Liver (tissue), 9 donors: ENCODE results near the gene OFD1. TPM values are rescaled to one million over a fixed set of nuclear protein-coding genes. Genes with fewer than 3 reads are reported as not detected.

Source experiments
- DNase-seq: peaks from one replicate; pipeline ENCODE4 v3.0.0-alpha.2; 2017; ENCODE audit warnings: low spot score
- H3K27ac ChIP-seq, 2 donors: one replicate each; pipeline ENCODE4 v1.7.0; 2013; ENCODE audit warnings: inconsistent platforms in 2 of 2, low read length in 2 of 2, control low read depth in 1 of 2, low read depth in 1 of 2, mild to moderate bottlenecking in 1 of 2
- H3K27me3 ChIP-seq, 4 donors: one replicate each; pipeline versions ENCODE4 v1.6.1 to v1.7.0; 2013; ENCODE audit warnings: low read length in 3 of 4, inconsistent platforms in 1 of 4, mild to moderate bottlenecking in 1 of 4, moderate library complexity in 1 of 4; ENCODE audit not compliant: control insufficient read depth in 4 of 4, insufficient read depth in 4 of 4
- H3K36me3 ChIP-seq, 4 donors: one replicate each; pipeline versions ENCODE4 v1.6.1 to v1.7.0; 2013; ENCODE audit warnings: low read length in 3 of 4, mild to moderate bottlenecking in 3 of 4, low read depth in 1 of 4, moderate library complexity in 1 of 4; ENCODE audit not compliant: control insufficient read depth in 4 of 4, insufficient read depth in 3 of 4
- H3K4me1 ChIP-seq, 4 donors: one replicate each; pipeline versions ENCODE4 v1.6.1 to v1.7.0; 2013; ENCODE audit warnings: low read length in 3 of 4, mild to moderate bottlenecking in 3 of 4, moderate library complexity in 1 of 4; ENCODE audit not compliant: control insufficient read depth in 4 of 4, insufficient read depth in 4 of 4
- H3K4me3 ChIP-seq, 3 donors: one replicate each; pipeline versions ENCODE4 v1.6.1 to v1.7.0; 2013; ENCODE audit warnings: low read length in 3 of 3, control low read depth in 1 of 3, low read depth in 1 of 3, mild to moderate bottlenecking in 1 of 3
- H3K9ac ChIP-seq, 2 donors: one replicate each; pipeline ENCODE4 v1.7.0; 2013; ENCODE audit warnings: low read length in 2 of 2, mild to moderate bottlenecking in 2 of 2, moderate library complexity in 2 of 2, control low read depth in 1 of 2, low read depth in 1 of 2
- H3K9me3 ChIP-seq, 4 donors: one replicate each; pipeline versions ENCODE4 v1.6.1 to v1.7.0; 2013; ENCODE audit warnings: low read length in 3 of 4; ENCODE audit not compliant: control insufficient read depth in 4 of 4
- ATF3 ChIP-seq: IDR thresholded peaks from 2 replicates; pipeline ENCODE4 v1.6.1; 2016; ENCODE audit warnings: antibody characterized with exemption
- CTCF ChIP-seq: fragments of 150-350 bp; IDR thresholded peaks from 2 replicates; pipeline ENCODE4 v1.5.1; 2017; ENCODE audit warnings: improper control_type of control experiment, low read depth, low read length; ENCODE audit not compliant: missing input control
- FOXA1 ChIP-seq: IDR thresholded peaks from 2 replicates; pipeline ENCODE4 v1.6.1; 2016; ENCODE audit warnings: antibody characterized with exemption
- FOXA2 ChIP-seq: IDR thresholded peaks from 2 replicates; pipeline ENCODE4 v1.6.1; 2016; ENCODE audit warnings: antibody characterized with exemption
- GABPA ChIP-seq, 2 donors: IDR thresholded peaks in 1 of 2; conservative IDR thresholded peaks in 1 of 2; 2 replicates each; pipeline ENCODE4 v1.6.1; 2016; ENCODE audit warnings: antibody characterized with exemption in 2 of 2, mild to moderate bottlenecking in 1 of 2, moderate library complexity in 1 of 2
- HNF4A ChIP-seq, 2 donors: conservative IDR thresholded peaks; 2 replicates each; pipeline ENCODE4 v1.6.1; 2016; ENCODE audit warnings: antibody characterized with exemption in 2 of 2, mild to moderate bottlenecking in 2 of 2
- HNF4G ChIP-seq: IDR thresholded peaks from 2 replicates; pipeline ENCODE4 v1.6.1; 2016; ENCODE audit warnings: antibody characterized with exemption
- JUND ChIP-seq, 2 donors: IDR thresholded peaks; 2 replicates each; pipeline ENCODE4 v1.6.1; 2016; ENCODE audit warnings: antibody characterized with exemption in 2 of 2
- MAX ChIP-seq: IDR thresholded peaks from 2 replicates; pipeline ENCODE4 v1.6.1; 2016; ENCODE audit warnings: antibody characterized with exemption
- NR2F2 ChIP-seq: IDR thresholded peaks from 2 replicates; pipeline ENCODE4 v1.6.1; 2016; ENCODE audit warnings: antibody characterized with exemption
- RAD21 ChIP-seq, 2 donors: IDR thresholded peaks; 2 replicates each; pipeline ENCODE4 v1.6.1; 2016; ENCODE audit warnings: antibody characterized with exemption in 2 of 2, mild to moderate bottlenecking in 2 of 2
- RXRA ChIP-seq, 2 donors: IDR thresholded peaks; 2 replicates each; pipeline ENCODE4 v1.6.1; 2017 to 2018; ENCODE audit warnings: antibody characterized with exemption in 2 of 2, mild to moderate bottlenecking in 1 of 2
- SP1 ChIP-seq: IDR thresholded peaks from 2 replicates; pipeline ENCODE4 v1.6.1; 2018; ENCODE audit warnings: antibody characterized with exemption, mild to moderate bottlenecking
- TAF1 ChIP-seq: conservative IDR thresholded peaks from 2 replicates; pipeline ENCODE4 v1.6.1; 2016; ENCODE audit warnings: antibody characterized with exemption, mild to moderate bottlenecking
- YY1 ChIP-seq: IDR thresholded peaks from 2 replicates; pipeline ENCODE4 v1.6.1; 2016; ENCODE audit warnings: antibody characterized with exemption, mild to moderate bottlenecking
- WGBS: extraction: QIAGEN DNeasy Blood & Tissue Kit; methylation state at CpG from one replicate; pipeline ENCODE4 v1.1.7; 2013; 5-methylcytosine and 5-hydroxymethylcytosine counted together
- polyA plus RNA-seq, 2 donors: library from polyadenylated mRNA; stranded (reverse) in 1 of 2; unstranded in 1 of 2; fragments of 200-250 nt in 1 of 2; fragments of >200 nt in 1 of 2; fragmentation: Nextera tagmentation in 1 of 2; extraction: Ambion mirVana in 1 of 2; gene quantifications; one replicate each; pipeline versions ENCODE4 v1.2.1 to v1.2.3, GENCODE V29; 2013 to 2015
- total RNA-seq, 2 donors: library from RNA; depleted of rRNA; stranded (reverse); fragments of >200 nt; gene quantifications; one replicate each; pipeline ENCODE4 v1.2.3, GENCODE V29; 2014
- TF ChIP-seq, protein P1 (sequence below): IDR thresholded peaks from 2 replicates; pipeline ENCODE4 v1.6.1; 2016; ENCODE audit warnings: antibody characterized with exemption, mild to moderate bottlenecking
- TF ChIP-seq, protein P2 (sequence below): IDR thresholded peaks from 2 replicates; pipeline ENCODE4 v1.6.1; 2016; ENCODE audit warnings: antibody characterized with exemption
- donor health status: healthy.
- donor health status: healthy.
- donor health status: healthy.
- donor health status: healthy.
- donor health status: healthy.

Gene OFD1
- total and polyA plus RNA-seq, 4 donors = 2.9 to 15.7 (median 9.6) TPM

DNA sequence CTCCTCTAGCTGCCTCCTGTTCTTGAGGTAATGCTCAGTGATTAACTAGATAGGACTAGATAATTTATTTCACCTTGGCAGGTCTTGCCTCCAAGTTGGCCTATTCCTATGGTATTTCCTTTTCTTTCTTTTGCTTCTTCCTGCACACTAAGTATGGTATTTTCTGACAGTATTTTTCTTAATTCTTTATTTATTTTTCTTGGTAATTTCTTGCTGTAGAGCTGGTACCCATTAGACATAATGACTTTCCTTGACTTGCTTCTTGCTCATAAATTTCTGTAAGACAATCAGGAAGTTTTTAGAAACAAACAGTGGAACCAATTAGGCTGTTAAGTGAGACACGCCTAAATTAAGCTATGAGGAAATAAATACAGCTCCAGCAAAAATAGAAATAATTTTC lies 36.1 kb upstream of the OFD1 start:
- no peak for DNase-seq
- no peak overlapping the region for H3K27ac ChIP-seq
- H3K9me3 ChIP-seq = no peaks in the 10 kb centered on the region
- TF ChIP-seq, protein P1, sequence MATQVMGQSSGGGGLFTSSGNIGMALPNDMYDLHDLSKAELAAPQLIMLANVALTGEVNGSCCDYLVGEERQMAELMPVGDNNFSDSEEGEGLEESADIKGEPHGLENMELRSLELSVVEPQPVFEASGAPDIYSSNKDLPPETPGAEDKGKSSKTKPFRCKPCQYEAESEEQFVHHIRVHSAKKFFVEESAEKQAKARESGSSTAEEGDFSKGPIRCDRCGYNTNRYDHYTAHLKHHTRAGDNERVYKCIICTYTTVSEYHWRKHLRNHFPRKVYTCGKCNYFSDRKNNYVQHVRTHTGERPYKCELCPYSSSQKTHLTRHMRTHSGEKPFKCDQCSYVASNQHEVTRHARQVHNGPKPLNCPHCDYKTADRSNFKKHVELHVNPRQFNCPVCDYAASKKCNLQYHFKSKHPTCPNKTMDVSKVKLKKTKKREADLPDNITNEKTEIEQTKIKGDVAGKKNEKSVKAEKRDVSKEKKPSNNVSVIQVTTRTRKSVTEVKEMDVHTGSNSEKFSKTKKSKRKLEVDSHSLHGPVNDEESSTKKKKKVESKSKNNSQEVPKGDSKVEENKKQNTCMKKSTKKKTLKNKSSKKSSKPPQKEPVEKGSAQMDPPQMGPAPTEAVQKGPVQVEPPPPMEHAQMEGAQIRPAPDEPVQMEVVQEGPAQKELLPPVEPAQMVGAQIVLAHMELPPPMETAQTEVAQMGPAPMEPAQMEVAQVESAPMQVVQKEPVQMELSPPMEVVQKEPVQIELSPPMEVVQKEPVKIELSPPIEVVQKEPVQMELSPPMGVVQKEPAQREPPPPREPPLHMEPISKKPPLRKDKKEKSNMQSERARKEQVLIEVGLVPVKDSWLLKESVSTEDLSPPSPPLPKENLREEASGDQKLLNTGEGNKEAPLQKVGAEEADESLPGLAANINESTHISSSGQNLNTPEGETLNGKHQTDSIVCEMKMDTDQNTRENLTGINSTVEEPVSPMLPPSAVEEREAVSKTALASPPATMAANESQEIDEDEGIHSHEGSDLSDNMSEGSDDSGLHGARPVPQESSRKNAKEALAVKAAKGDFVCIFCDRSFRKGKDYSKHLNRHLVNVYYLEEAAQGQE = no peak
- TF ChIP-seq HNF4A (conservative IDR thresholded peaks at IDR 0.05) (no peak), CTCF (no peak), GABPA (IDR thresholded peaks at IDR 0.05 in 1 of 2, conservative IDR thresholded peaks at IDR 0.05 in 1 of 2) (no peak), SP1 (no peak), RAD21 (IDR thresholded peaks at IDR 0.05) (no peak), HNF4G (no peak), RXRA (IDR thresholded peaks at IDR 0.05) (no peak), NR2F2 (no peak), FOXA2 (no peak), TAF1 (no peak), ATF3 (no peak), YY1 (no peak), JUND (IDR thresholded peaks at IDR 0.05) (no peak)
- TF ChIP-seq, protein P2, sequence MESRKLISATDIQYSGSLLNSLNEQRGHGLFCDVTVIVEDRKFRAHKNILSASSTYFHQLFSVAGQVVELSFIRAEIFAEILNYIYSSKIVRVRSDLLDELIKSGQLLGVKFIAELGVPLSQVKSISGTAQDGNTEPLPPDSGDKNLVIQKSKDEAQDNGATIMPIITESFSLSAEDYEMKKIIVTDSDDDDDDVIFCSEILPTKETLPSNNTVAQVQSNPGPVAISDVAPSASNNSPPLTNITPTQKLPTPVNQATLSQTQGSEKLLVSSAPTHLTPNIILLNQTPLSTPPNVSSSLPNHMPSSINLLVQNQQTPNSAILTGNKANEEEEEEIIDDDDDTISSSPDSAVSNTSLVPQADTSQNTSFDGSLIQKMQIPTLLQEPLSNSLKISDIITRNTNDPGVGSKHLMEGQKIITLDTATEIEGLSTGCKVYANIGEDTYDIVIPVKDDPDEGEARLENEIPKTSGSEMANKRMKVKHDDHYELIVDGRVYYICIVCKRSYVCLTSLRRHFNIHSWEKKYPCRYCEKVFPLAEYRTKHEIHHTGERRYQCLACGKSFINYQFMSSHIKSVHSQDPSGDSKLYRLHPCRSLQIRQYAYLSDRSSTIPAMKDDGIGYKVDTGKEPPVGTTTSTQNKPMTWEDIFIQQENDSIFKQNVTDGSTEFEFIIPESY = no peak
- no peak overlapping the region for H3K9ac ChIP-seq
- H3K4me1 ChIP-seq = peaks cover 0 to 2% (median 2%) of the 10 kb centered on the region in 4 donors
- no peaks in the 10 kb centered on the region for H3K36me3 ChIP-seq
- no peaks in the 10 kb centered on the region for H3K27me3 ChIP-seq
- WGBS = 76% methylated on average over 1 of the region's 1 CpG
- no peak overlapping the region for H3K4me3 ChIP-seq

DNA sequence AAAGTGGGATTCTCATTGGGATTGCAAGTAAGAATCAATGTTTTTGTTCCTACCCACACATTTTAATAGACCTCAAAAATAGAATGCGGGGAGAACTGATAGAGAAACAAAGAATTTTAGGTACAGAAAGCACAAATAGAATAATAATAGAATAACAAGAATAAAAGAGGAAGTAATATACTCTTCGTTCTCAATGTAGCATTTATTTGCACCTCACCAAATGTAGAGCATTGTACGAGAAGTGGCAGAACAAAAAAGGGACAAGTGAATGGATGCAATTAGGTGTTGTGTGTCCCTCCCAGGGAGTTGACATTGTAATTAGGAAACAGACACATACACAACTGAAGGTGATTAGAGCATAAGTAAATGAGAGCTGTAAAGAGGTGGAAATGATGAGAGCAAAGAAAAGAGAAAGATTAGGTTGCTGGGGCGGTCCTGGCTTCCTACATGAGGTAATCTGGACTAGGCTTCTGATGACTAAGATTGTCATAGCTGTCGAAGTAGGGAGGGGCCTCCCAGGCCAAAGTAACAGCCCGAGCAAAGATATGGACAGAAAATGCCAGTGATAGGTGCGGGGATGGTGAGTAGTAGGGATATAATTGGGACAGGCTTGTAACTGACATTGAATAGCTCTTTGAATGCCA lies 35.2 kb upstream of the OFD1 start:
- Histone ChIP-seq H3K27me3 (no peaks in the 10 kb centered on the region), H3K36me3 (no peaks in the 10 kb centered on the region), H3K4me3 (no peak overlapping the region), H3K4me1 (peaks cover 0 to 2% (median under 1%) of the 10 kb centered on the region in 4 donors), H3K27ac (no peak overlapping the region), H3K9me3 (no peaks in the 10 kb centered on the region), H3K9ac (no peak overlapping the region)
- TF ChIP-seq RXRA (IDR thresholded peaks at IDR 0.05) (no peak), SP1 (no peak), HNF4G (no peak), FOXA2 (no peak), NR2F2 (no peak), TAF1 (no peak), JUND (IDR thresholded peaks at IDR 0.05) (no peak), FOXA1 (no peak), YY1 (no peak), RAD21 (IDR thresholded peaks at IDR 0.05) (no peak), ATF3 (no peak), HNF4A (conservative IDR thresholded peaks at IDR 0.05) (no peak), MAX (no peak), GABPA (IDR thresholded peaks at IDR 0.05 in 1 of 2, conservative IDR thresholded peaks at IDR 0.05 in 1 of 2) (no peak)
- TF ChIP-seq, protein P2 = no peak
- DNase-seq = no peak
- 83% methylated on average over 7 of the region's 7 CpGs for WGBS
